ENCODE measurements around the gene CLGN.
A peak's percentile ranks its signal among the peaks of the same experiment; 100 is the strongest.

CLGN gene

GRCh38 chr4:140400111-140400510 lies 27.3 kb downstream of the CLGN start:
- no peak for TF ChIP-seq CTCF (IDR thresholded peaks at IDR 0.05; ENCODE audit: low read depth, low read length)
- no peaks in the 10 kb centered on the region for H3K9me3 ChIP-seq (ENCODE audit: severe bottlenecking)
- DNase-seq: no peak
- no peaks in the 10 kb centered on the region for H3K36me3 ChIP-seq
- no peak overlapping the region for H3K27ac ChIP-seq
- no peak overlapping the region for H3K4me3 ChIP-seq (ENCODE audit: low read depth, low read length)
- no peaks in the 10 kb centered on the region for H3K27me3 ChIP-seq (ENCODE audit: insufficient read depth, low read depth, severe bottlenecking)

- TF ChIP-seq CTCF (IDR thresholded peaks at IDR 0.05; ENCODE audit: low read depth, low read length): no peak
- no peaks in the 10 kb centered on the region for H3K27me3 ChIP-seq (ENCODE audit: insufficient read depth, low read depth, severe bottlenecking)
- H3K9me3 ChIP-seq (ENCODE audit: severe bottlenecking): no peaks in the 10 kb centered on the region
- H3K36me3 ChIP-seq: no peaks in the 10 kb centered on the region; the same call in 1 of the 2 replicates
- no peak overlapping the region for H3K4me3 ChIP-seq (ENCODE audit: low read depth, low read length)
- DNase-seq: no peak
- no peak overlapping the region for H3K27ac ChIP-seq
Observed at GRCh38 chr4:140395668-140396067, 31.8 kb downstream of the CLGN start.

GRCh38 chr4:140388015-140388414 lies 39.4 kb downstream of the CLGN start:
- Histone ChIP-seq H3K27ac (no peak overlapping the region), H3K9me3 (ENCODE audit: severe bottlenecking) (no peaks in the 10 kb centered on the region), H3K27me3 (ENCODE audit: insufficient read depth, low read depth, severe bottlenecking) (no peaks in the 10 kb centered on the region), H3K36me3 (no peaks in the 10 kb centered on the region; the same call in 1 of the 2 replicates), H3K4me3 (ENCODE audit: low read depth, low read length) (no peak overlapping the region)
- TF ChIP-seq CTCF (IDR thresholded peaks at IDR 0.05; ENCODE audit: low read depth, low read length): no peak
- no peak for DNase-seq

- H3K4me3 ChIP-seq (ENCODE audit: low read depth, low read length): no peak overlapping the region
- H3K36me3 ChIP-seq: peaks cover 11% of the 10 kb centered on the region
- TF ChIP-seq CTCF (IDR thresholded peaks at IDR 0.05; ENCODE audit: low read depth, low read length): no peak
- no peak for DNase-seq
- no peaks in the 10 kb centered on the region for H3K27me3 ChIP-seq (ENCODE audit: insufficient read depth, low read depth, severe bottlenecking)
- H3K27ac ChIP-seq: no peak overlapping the region
- no peaks in the 10 kb centered on the region for H3K9me3 ChIP-seq (ENCODE audit: severe bottlenecking)
Observed at GRCh38 chr4:140382732-140383131, 44.7 kb downstream of the CLGN start.

- no peaks in the 10 kb centered on the region for H3K9me3 ChIP-seq (ENCODE audit: severe bottlenecking)
- H3K36me3 ChIP-seq: peaks cover 6% of the 10 kb centered on the region; the same call in 1 of the 2 replicates
- no peaks in the 10 kb centered on the region for H3K27me3 ChIP-seq (ENCODE audit: insufficient read depth, low read depth, severe bottlenecking)
- H3K4me3 ChIP-seq (ENCODE audit: low read depth, low read length): peak overlapping the region; percentile 89
- peak overlapping the region; percentile 89 for H3K27ac ChIP-seq
- no peak for DNase-seq
- no peak for TF ChIP-seq CTCF (IDR thresholded peaks at IDR 0.05; ENCODE audit: low read depth, low read length)
Observed at GRCh38 chr4:140374130-140374477, 53.3 kb downstream of the CLGN start.

GRCh38 chr4:140373328-140374129 lies 53.9 kb downstream of the CLGN start, which contains the start of gene SCOC:
Gene SCOC (plus strand): TSS chr4:140373646. CDS start chr4:140379171, 5,525 bp downstream.
- Histone ChIP-seq H3K27me3 (ENCODE audit: insufficient read depth, low read depth, severe bottlenecking) (no peaks in the 10 kb centered on the region), H3K27ac (peak within 1 kb of the TSS; percentile 89), H3K4me3 (ENCODE audit: low read depth, low read length) (peak within 1 kb of the TSS; percentile 89), H3K9me3 (ENCODE audit: severe bottlenecking) (no peaks in the 10 kb centered on the region), H3K36me3 (peaks cover 6% of the 10 kb centered on the region; the same call in 1 of the 2 replicates)
- TF ChIP-seq CTCF (IDR thresholded peaks at IDR 0.05; ENCODE audit: low read depth, low read length): no peak
- DNase-seq: peak; percentile 100
